NK-92 treated with Interleukin-12 subunit alpha and Interleukin-12 subunit beta, amount 100 ng/mL, for 24 hours (cell line): Measurements from ENCODE around the gene PRKAG2.
"Not testable (repeated sequence)": the region's sequence is repeated elsewhere in the genome, so short reads cannot be mapped to it uniquely, and the experiment has no call there.

Source experiments
- DNase-seq: peaks from one replicate; lab custom pipeline; 2025; lab: John Stamatoyannopoulos, UW

Gene PRKAG2

DNA sequence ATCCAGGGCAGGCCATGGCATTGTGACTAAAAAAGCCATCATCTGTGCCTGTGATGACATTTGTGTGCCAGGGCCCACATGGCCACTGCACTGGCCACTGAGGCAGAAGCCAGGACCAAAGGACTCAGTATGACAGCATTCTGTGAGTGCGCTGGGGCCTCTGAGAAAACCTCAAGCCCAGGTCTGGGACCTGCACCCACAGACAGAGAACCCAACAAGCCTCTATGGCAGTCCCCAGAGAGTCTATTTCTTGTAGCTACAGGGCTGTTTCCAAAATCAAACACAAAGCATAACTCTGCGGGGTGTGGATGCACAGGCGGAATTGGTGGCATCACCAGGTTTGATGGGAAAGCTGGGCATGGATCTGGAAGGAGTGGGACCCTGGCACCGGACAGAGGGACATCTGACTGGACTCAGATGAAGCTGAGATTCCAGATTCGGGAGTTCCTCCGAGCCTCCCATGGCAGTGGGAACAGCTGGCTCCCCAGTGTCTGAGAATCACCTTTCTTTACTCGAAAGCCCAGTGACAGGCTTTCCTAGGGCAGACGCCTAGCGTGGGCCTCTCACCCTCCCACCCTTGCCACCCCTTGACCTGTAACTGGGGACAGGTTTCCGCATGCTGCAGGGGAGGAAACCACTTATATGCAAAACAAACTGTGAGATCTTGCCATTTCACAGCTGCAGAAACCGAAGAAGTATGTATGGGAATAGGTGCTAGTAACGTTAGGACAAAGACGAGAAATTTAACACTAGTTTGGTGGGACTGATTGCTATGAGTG lies 286.7 kb downstream of the PRKAG2 start:
- no peak for DNase-seq

- no peak for DNase-seq
These were observed 287.9 kb downstream of the PRKAG2 start for GRCh38 chr7:151588982-151589381.

DNA sequence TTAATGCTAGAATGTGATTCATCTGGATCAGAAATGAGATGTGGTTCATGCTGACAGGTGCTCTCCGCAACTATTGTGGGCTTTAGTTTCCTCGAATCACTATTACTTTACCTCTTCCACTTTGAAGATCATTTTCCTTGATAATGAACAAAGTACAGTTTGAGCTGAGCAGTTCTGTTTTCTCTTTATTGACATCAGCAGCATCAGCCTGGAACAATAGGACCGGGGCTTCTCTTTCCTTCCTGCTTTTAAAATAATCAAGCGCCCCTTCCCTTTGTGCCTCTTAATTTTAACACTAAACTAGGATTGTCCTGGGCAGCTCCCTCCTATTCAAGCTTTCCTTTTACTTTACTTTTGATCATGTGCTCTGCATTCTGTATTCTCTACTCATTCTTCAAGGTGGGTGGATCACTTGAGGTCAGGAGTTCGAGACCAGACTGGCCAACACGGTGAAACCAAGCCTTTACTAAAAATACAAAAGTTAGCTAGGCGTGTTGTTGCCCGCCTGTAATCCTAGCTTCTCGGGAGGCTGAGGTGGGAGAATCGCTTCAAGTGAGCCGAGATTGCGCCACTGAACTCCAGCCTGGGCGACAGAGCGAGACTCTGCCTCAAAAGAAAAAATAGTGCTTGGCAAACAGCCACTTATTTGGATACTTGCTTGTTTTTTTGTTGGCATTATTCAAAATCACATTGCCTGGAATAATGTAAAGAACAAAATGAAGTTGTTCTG lies 290.2 kb downstream of the PRKAG2 start:
- no peak for DNase-seq

- no peak for DNase-seq
These were observed 291.0 kb downstream of the PRKAG2 start for GRCh38 chr7:151585744-151586393.

DNA sequence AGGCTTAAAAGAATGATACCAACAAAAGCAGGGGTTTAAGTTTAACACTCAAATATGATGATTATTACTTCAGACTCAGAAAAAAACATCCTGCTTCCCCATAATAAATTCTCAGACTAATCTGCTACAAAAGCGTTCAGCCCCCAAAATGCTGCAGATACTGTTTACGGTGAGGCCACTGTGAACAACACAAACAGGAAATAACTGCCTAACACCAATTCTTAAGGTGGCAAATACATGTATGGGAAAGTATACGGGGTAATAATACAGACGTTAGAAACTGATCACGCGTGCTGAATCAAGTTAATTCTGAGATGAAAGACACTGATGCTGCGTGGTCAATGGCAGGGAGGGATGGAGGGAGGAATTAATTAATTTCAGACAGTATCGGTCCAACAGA lies 295.2 kb downstream of the PRKAG2 start:
- no peak for DNase-seq

GRCh38 chr7:151579644-151580043 lies 297.3 kb downstream of the PRKAG2 start:
- no peak for DNase-seq

DNA sequence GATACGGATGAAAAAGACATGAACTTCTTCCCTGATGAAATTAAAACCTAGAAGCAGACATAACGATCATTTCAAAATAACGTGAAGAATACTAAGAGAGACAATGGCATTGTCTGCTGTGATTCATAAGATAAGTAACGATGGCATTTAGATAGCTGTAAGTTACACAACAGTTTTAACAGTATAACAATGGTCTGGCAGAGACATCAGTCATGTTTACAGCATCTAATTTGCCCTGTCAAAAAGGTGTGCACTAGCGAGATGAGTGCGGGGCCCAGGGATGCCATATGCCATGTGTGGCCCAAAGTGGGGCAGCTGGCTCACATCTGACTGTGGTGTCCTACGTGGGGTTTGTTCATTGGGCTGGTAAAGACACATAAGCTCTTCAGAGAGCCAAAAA lies 301.5 kb downstream of the PRKAG2 start:
- DNase-seq, result no peak

DNA sequence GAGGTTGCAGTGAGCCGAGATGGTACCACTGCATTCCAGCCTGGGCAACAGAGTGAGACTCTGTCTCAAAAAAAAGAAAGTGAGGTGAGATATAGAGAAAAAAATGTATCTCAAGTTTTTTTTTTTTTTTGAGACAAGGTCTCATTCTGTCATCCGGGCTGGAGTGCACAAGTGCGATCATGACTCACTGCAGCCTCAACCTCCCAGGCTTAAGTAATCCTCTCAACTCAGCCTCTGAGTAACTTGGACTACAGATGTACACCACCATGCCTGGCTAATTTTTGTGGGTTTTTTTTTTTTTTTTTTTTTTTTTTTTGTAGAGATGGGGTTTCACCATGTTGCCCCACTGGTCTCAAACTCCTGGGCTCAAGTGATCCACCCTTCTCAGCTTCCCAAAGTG lies 303.9 kb downstream of the PRKAG2 start:
- DNase-seq, result not testable (repeated sequence)

- no peak for DNase-seq
These were observed 304.8 kb downstream of the PRKAG2 start for GRCh38 chr7:151572136-151572535.

DNA sequence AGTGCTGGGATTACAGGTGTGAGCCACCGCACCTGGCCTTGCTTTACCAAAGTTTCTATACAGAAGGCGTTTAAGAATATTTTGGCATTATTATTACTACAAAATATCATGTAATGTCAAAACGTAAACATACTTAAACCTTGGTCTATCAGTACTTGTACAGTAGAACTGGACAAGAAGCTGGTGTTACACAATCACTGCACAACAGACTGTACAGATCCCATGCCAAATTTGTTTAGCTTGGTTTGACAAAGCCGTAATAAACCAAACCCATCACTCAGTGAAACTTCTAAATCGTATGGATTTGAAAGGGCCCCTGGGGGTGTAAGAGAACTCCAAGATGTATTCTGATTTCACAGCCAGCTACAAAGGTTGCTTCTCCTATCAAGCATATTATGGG lies 305.4 kb downstream of the PRKAG2 start:
- DNase-seq, result no peak

DNA sequence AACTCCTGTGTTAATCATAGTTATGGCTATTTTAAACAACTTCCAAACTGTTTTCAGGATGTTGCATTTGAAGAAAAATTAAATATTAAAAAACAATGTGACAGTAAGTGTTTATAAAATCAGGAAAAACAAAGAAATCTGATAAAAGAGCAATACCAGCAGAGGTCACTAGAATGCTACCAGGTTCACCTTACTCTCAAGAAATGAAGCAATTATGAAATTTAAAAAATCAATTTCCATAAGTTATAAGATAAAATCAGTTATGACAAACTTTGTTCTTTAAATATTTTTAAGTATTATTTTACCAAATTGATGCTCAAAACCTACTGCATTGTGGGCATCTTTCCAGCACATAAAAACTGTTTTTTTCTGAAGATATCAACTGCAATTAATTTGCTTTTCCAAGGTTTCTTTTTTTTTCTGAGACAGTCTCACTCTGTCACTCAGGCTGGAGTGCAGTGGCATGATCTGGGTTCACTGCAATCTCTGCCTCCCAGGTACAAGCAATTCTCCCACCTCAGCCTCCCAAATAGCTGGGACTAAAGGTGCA lies 306.5 kb downstream of the PRKAG2 start:
- no peak for DNase-seq

DNA sequence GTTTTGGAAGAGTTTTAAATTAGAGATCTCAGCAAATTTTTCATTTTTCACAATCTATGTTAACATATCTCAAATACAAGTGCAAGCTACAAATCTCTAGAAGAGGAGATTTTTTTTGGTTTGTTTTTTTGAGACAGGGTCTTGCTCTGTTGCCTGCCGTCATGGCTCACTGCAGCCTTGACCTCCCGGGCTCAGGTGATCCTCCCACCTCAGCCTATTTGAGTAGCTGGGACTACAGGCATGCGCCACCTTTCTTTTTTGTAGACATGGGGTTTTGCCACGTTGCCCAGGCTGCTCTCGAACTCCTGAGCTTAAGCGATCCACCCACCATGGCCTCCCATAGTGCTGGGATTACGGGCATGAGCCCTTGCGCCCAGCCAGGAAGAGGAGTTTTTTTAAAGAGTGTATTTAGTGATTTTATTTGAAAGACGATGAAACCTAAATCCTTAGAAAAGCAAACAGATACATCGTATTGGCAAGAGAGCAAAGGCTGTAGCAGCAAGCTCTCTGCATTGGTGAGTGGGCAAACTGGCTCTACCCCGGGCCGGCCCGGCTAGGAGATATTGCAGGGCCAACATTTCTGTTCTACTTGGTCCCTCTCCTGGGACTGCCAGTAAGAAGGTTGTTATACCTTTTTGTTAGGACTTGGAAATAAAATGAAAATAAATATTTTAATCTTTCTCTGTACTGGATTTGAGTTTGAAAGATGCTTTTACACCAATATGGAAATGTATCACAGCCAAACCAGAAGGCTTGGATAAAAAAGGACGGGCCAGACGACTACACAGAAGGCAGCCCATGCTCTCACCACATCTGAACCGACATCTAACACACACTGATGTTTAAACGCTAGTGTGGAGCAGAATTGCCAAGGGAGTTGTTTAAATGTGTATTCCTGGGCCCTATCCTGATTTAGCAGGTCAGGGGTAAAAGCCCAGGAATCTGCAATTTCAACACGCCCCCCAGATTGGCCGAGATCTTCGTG lies 307.7 kb downstream of the PRKAG2 start:
- DNase-seq, result no peak

DNA sequence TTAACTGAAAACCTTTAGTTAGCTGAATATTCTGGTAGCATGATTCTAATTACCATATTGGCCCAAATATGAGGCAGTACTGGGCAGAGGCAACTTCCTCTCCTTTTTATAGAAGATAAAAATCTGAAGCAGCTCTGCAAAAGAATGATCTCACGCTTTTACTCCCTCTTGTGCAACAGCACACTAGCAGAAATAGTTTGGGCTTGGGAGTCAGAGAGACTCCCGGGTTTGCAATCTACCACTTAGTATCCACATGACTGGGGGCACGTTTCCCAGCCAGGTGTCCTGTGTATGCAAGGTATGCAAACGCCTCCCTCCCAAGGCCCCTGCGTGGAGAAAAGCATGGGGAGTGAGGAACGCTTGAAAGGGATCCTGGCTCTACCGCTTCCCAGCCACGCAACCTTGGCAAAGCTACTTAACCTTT lies 310.0 kb downstream of the PRKAG2 start:
- DNase-seq, result no peak

DNA sequence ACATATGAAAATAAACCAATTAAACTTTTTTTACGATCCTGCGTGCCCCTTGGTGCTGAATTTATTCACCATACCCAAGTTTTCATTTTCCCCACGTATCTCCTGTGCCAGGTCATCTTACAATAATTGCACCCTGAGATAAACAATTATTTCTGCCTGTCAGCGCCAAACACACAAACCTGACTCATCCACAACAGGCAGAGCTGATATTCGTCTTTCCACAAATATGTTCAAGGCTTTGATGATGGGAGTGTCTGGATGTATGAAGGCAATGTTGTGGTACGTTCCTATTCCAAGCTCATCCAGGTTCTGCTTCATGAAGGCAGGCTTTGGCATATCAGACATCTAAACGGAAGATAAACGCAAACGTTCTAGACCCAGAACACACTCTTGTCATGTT lies 311.4 kb downstream of the PRKAG2 start:
- no peak for DNase-seq

DNA sequence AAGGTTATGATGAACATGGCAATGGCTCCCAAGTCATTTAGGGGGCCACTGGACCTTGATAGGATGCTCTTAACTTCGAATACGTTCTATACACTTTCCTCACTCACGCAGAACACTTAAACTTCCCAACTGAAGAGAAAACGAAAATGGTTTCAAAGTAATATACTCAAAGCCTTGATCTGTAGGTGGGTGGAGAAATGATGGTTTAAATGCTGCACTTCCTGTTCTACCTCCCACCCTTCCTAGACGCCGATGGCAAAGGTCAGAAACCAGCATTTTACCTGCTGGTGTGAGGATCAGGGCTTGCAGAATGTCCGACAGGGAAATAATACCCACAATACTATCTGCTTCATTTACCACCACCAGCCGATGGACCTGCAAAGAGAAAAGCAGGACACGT lies 316.7 kb downstream of the PRKAG2 start:
- DNase-seq, result no peak

DNA sequence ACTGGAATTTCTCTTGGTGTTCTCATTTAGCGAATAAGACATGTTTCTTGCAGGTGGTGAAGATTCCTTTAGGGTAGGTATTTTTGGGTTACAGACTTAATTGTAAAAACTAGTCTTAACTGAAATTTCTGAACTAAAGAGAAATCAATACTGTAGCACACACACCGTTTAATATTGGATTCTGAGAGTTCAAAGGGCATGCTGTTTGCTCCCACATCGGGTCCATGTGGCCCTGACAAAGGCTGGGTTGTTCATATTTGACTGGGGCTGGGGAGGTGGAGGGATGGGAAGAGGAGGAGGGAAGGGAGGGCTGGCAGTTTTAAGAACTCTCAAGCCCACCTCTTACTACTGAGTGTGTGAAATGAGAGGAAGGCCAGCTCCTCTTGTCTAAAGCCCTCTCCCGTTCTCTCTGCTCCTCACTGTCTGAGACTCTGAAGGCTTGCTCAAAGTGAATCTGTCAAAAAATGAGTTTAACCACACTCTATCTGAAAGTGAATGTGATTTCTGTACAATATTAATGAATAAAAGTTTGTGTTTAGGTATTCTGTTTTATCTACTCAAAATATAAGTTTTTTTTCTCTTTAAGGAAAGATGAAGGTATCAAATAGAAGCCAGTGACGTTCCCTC lies 317.2 kb downstream of the PRKAG2 start:
- DNase-seq, result no peak

DNA sequence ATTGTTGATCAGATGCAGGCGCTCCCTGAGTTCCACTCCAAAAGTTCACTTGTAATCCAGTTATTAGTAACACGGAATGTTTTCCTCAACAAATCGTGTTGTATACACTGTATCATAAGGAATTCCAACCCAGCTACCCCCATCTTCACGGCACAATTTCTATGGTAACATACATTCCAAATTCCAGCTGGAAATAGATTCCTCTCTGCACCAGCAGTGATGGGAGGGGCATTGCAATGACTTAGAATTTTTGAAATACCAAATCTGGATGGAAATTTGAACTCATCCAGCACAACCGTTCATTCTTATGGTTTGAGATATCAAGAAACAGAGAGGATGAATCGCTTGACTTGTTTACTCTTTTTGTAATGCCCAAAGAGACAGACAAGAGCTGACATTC lies 318.3 kb downstream of the PRKAG2 start:
- DNase-seq, result no peak

GRCh38 chr7:151556592-151556991 lies 320.3 kb downstream of the PRKAG2 start:
- no peak for DNase-seq

GRCh38 chr7:151553356-151553755 lies 323.6 kb downstream of the PRKAG2 start:
- DNase-seq, result no peak

- peak; percentile 37 for DNase-seq
These were observed 324.4 kb downstream of the PRKAG2 start for GRCh38 chr7:151552352-151553028.
